ENCODE results near the gene SYNDIG1.

SYNDIG1 gene

DNA sequence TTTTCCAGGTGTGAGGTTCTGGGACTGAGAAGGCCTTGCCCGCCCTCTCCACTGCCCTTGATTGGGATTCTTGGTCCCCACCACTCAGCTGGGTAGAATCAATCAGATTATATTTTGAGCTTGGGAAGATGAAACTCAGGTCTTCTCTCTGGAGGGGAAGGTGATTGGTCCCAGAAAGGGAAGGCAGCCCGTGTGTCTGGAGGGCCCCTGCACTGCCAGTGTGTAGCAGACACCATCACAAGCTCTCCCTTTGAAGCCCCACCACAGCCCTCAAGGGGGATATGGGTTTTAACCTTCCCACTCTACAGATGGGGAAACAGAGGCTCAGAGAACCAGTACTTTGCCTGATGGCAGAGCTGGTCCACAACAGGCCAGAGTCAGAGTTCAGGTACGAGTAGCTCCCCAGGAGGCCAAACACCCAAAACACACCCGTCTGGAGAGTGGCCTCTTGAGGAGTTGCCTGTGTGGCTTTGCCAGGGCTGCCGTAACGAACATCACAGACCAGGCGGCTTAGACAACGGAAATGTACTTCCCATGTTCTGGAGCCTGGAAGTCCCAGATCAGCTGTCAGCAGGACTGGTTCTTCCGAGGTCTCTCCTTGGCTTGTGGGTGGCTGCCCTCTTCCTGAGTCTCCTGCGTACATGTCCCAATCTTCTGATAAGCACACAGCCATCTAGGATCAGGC, 205.6 kb downstream of the SYNDIG1 start:
- no peak overlapping the region for H3K9ac ChIP-seq (ENCODE audit: insufficient read length)
- TF ChIP-seq EZH2 (IDR thresholded peaks at IDR 0.05) (no peak), POLR2AphosphoS5 (IDR thresholded peaks at IDR 0.05; ENCODE audit: borderline replicate concordance, low read depth, low read length) (no peak), FOXP2 (optimal IDR thresholded peaks at IDR 0.05; ENCODE audit: control extremely low read depth, extremely low read length, insufficient read depth) (no peak)
- no peak for DNase-seq (ENCODE audit: low read depth, low spot score)
- no peaks in the 10 kb centered on the region for H3K9me3 ChIP-seq (ENCODE audit: low read depth, low read length)
- H3K4me3 ChIP-seq = no peak overlapping the region
- H3K36me3 ChIP-seq (ENCODE audit: insufficient read depth, low read length) = no peaks in the 10 kb centered on the region
- no peak overlapping the region for H3K27ac ChIP-seq

DNA sequence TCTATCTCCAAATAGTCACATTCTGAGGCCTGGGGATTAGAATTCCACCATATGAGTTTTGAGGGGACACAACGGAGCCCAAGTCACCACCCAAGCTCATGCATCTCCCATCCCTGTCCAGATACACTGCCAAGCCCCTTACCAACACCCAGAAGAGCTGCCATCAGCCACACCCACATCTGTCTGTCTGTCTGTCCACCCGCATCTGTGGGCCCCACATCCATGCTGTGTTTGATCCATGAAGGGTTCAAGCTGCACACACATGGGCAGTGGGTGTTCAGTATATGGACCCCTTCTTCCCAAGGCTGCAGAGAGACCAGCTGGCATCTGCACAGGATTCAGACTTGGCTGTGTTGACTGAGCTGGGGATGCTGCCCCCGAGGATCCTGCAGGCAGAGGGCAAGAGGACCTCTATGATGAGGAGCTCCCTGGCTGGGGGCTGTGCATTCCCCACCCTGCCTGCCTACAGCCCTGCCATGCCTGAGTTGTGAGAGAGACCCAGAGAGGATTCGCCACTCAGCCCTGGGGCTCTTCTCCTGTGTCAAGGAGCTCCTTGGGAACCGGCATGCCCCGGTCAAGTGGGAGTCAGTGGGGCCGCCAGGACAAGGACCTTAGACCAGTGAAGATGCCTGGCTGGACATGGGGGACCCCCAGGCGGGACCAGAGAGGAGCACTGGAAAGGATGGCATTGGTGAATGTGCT, 206.4 kb downstream of the SYNDIG1 start:
- Histone ChIP-seq H3K9me3 (ENCODE audit: low read depth, low read length) (no peaks in the 10 kb centered on the region), H3K27ac (no peak overlapping the region), H3K9ac (ENCODE audit: insufficient read length) (no peak overlapping the region), H3K36me3 (ENCODE audit: insufficient read depth, low read length) (no peaks in the 10 kb centered on the region), H3K4me3 (no peak overlapping the region)
- TF ChIP-seq EZH2 (IDR thresholded peaks at IDR 0.05) (no peak), POLR2AphosphoS5 (IDR thresholded peaks at IDR 0.05; ENCODE audit: borderline replicate concordance, low read depth, low read length) (no peak), FOXP2 (optimal IDR thresholded peaks at IDR 0.05; ENCODE audit: control extremely low read depth, extremely low read length, insufficient read depth) (no peak)
- DNase-seq (ENCODE audit: low read depth, low spot score) = no peak

DNA sequence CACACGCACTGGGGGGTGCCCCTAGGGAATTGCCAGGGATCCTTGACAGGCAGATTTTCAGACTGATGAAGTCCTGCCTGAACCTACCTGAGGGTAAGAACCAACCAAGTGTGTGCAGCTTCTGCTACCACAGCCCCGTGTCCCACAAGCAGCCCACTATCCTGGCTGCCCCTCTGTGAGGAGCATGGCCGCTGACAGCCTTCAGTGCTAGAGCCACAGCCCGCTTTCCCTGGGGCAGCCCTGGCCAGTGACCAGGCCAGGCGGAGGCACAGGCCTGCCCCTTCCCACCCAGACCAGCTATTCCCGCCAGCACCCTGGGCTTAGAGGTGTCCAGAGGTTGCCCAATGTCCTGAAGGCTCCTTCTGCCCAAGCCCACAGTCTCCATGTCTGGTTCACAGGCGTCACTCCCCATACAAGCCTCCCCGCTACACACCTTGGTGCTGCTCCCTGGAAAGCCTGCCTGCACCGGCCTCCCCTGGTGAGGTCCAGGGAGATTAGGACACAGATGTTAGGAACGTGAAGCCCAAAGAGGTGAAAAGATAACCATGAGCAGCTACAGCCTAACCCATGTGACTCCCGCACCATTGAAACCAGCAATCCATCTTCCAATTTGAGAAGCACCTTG, 207.0 kb downstream of the SYNDIG1 start:
- no peak overlapping the region for H3K27ac ChIP-seq
- no peak overlapping the region for H3K4me3 ChIP-seq
- no peak for TF ChIP-seq FOXP2 (optimal IDR thresholded peaks at IDR 0.05; ENCODE audit: control extremely low read depth, extremely low read length, insufficient read depth)
- TF ChIP-seq EZH2 (IDR thresholded peaks at IDR 0.05) = no peak
- TF ChIP-seq POLR2AphosphoS5 (IDR thresholded peaks at IDR 0.05; ENCODE audit: borderline replicate concordance, low read depth, low read length) = no peak
- H3K36me3 ChIP-seq (ENCODE audit: insufficient read depth, low read length) = no peaks in the 10 kb centered on the region
- no peak for DNase-seq (ENCODE audit: low read depth, low spot score)
- no peaks in the 10 kb centered on the region for H3K9me3 ChIP-seq (ENCODE audit: low read depth, low read length)
- no peak overlapping the region for H3K9ac ChIP-seq (ENCODE audit: insufficient read length)

DNA sequence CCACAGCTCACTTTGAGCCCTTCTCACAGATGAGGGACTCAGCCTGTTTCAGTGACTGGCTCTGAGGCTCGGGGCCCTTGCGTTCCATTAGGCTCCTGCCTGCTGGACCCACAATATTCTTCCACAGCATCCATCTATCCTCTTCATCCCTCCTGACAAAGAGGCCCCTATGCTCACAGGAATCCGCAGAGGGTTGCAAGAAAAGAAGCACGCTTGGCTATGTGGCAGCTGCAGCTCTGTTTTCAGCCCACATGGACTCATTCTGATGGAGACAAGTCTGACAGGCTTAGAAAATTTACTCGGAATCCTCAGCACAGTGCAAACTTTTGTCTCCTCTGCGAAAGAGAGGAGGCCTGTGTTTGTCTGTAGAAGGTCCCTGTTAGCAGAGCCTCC, 207.5 kb downstream of the SYNDIG1 start:
- Histone ChIP-seq H3K4me3 (no peak overlapping the region), H3K9me3 (ENCODE audit: low read depth, low read length) (no peaks in the 10 kb centered on the region), H3K9ac (ENCODE audit: insufficient read length) (no peak overlapping the region), H3K27ac (no peak overlapping the region), H3K36me3 (ENCODE audit: insufficient read depth, low read length) (no peaks in the 10 kb centered on the region)
- no peak for DNase-seq (ENCODE audit: low read depth, low spot score)
- TF ChIP-seq FOXP2 (optimal IDR thresholded peaks at IDR 0.05; ENCODE audit: control extremely low read depth, extremely low read length, insufficient read depth) = no peak
- TF ChIP-seq EZH2 (IDR thresholded peaks at IDR 0.05) = no peak
- TF ChIP-seq POLR2AphosphoS5 (IDR thresholded peaks at IDR 0.05; ENCODE audit: borderline replicate concordance, low read depth, low read length) = no peak

DNA sequence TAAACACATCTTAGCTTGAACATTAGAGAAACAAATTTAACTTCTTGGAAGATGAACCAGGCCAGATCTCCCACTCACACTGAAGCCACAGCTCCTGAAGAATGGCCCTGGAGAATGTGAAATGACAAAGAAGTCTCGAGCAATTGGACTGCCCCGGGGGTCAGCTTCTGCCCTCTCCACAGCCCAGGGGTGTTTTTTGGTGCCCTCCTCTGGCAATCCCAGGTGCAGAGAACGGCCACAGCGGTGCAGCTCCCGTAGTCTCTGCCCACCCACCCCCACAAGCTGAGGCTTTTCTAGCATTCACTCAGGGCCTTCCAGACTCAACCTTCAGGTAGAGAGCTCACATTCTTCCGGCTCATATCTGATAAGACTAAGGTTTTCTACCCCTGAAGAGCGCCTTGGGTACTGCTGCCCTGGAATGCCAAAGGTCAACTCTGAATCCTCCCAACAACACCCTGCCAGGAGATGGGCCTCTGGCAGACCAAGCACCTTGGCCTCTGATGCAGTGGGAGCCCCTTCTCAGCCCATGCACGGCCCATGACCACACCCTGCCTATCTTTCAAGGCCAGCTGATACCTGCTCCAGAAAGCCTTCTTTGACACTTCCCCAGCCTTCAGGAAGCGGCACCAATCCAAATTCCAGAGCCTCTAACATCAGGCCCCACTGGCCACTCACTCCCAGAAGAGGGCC, 208.3 kb downstream of the SYNDIG1 start:
- Histone ChIP-seq H3K27ac (no peak overlapping the region), H3K36me3 (ENCODE audit: insufficient read depth, low read length) (no peaks in the 10 kb centered on the region), H3K4me3 (no peak overlapping the region), H3K9ac (ENCODE audit: insufficient read length) (no peak overlapping the region), H3K9me3 (ENCODE audit: low read depth, low read length) (no peaks in the 10 kb centered on the region)
- no peak for TF ChIP-seq EZH2 (IDR thresholded peaks at IDR 0.05)
- no peak for TF ChIP-seq POLR2AphosphoS5 (IDR thresholded peaks at IDR 0.05; ENCODE audit: borderline replicate concordance, low read depth, low read length)
- TF ChIP-seq FOXP2 (optimal IDR thresholded peaks at IDR 0.05; ENCODE audit: control extremely low read depth, extremely low read length, insufficient read depth) = no peak
- no peak for DNase-seq (ENCODE audit: low read depth, low spot score)

DNA sequence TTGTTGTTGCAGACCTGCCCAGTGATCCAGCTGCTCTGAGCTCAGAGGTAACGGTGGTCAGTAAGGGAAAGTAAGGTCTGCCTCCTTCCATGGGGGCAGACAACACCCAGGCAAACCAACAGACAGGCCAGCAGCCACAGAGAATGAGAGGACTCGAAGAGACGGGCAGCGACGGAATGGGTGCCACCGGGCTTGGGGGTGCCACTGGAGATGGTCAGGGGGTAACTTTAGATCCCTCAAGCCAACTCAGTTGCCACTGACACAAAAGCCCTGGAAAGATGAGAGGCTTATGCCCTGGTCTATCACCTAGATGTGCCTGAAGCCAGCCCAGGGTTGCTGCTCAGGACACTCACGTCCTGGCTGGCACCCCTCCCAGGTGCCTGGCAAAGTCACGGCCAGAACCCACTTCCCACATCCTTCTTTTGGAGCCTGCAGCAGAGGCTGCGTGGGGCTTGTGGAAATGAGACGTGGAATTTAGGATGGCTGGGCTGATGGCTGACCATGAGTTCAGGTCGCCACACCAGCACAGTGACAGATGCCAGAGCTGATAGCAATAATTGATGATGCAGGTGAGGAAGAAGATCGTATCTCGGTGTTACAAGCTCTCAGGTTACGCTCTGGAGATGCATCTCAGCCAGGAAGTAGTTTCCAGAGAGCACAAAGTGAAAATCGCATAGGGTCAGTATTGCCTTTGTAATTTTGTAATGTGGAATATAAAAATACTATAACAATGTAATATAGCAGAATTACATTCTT, 209.1 kb downstream of the SYNDIG1 start:
- DNase-seq (ENCODE audit: low read depth, low spot score) = no peak
- H3K4me3 ChIP-seq = no peak overlapping the region
- no peak overlapping the region for H3K27ac ChIP-seq
- H3K36me3 ChIP-seq (ENCODE audit: insufficient read depth, low read length) = no peaks in the 10 kb centered on the region
- H3K9ac ChIP-seq (ENCODE audit: insufficient read length) = no peak overlapping the region
- TF ChIP-seq POLR2AphosphoS5 (IDR thresholded peaks at IDR 0.05; ENCODE audit: borderline replicate concordance, low read depth, low read length) = no peak
- TF ChIP-seq FOXP2 (optimal IDR thresholded peaks at IDR 0.05; ENCODE audit: control extremely low read depth, extremely low read length, insufficient read depth) = no peak
- no peak for TF ChIP-seq EZH2 (IDR thresholded peaks at IDR 0.05)
- no peaks in the 10 kb centered on the region for H3K9me3 ChIP-seq (ENCODE audit: low read depth, low read length)

DNA sequence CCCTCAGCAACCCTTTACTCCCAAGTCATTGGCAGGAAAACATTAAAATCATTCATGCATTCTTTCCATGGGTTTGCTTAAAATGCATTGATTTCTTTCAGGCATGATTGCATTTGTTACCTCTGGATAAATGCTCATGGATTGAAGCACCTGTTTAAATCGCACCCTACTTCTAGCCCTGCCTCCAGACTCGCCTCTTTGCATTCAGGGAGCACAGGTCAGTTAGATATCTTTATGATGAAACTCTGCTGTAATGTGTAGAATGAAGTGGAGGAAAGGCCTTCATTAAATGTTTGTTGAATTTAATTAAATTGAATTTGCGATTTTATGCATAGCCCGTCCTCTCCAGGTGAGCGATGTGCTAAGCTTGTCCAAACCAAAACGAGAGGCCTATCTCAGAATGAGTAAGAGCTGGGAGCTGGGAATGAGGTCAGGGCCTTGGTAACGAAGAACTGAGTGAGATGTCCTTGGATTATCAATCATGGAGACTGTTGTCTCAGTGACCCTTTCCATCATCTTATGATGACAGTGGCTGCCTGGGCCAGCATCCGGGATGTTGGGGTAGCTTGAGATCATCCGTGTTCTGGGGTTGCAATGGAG, 210.1 kb downstream of the SYNDIG1 start:
- no peaks in the 10 kb centered on the region for H3K36me3 ChIP-seq (ENCODE audit: insufficient read depth, low read length)
- H3K9ac ChIP-seq (ENCODE audit: insufficient read length) = no peak overlapping the region
- H3K27ac ChIP-seq = no peak overlapping the region
- H3K9me3 ChIP-seq (ENCODE audit: low read depth, low read length) = no peaks in the 10 kb centered on the region
- DNase-seq (ENCODE audit: low read depth, low spot score) = no peak
- TF ChIP-seq EZH2 (IDR thresholded peaks at IDR 0.05) (no peak), POLR2AphosphoS5 (IDR thresholded peaks at IDR 0.05; ENCODE audit: borderline replicate concordance, low read depth, low read length) (no peak), FOXP2 (optimal IDR thresholded peaks at IDR 0.05; ENCODE audit: control extremely low read depth, extremely low read length, insufficient read depth) (no peak)
- H3K4me3 ChIP-seq = no peak overlapping the region
